Stimulated activated effector memory CD8-positive, alpha-beta T cell treated with anti-CD3 and anti-CD28 coated beads, Interleukin-12 subunit alpha, Interleukin-12 subunit beta, amount 100 ng/mL, for 72 hours (primary cell): ENCODE measurements around the gene SLC2A8.

Experiments
- ATAC-seq: fragments of 150-1000 bp; cut with Tn5 transposase; 2 replicates; pipeline ENCODE4 v1.10.0; 2021
- DNase-seq, 2 donors: peaks; one replicate each; pipeline ENCODE4 v3.0.0; 2021 to 2022; ENCODE audit warnings: low spot score in 2 of 2
- H3K27ac Mint-ChIP-seq: one replicate; pipeline ENCODE4 v1.8.0; 2022; ENCODE audit warnings: mild to moderate bottlenecking, mixed read lengths
- H3K36me3 Mint-ChIP-seq: one replicate; pipeline ENCODE4 v1.8.0; 2022; ENCODE audit warnings: mild to moderate bottlenecking, mixed read lengths
- H3K4me1 Mint-ChIP-seq: one replicate; pipeline ENCODE4 v1.8.0; 2022; ENCODE audit warnings: mixed read lengths
- H3K4me3 Mint-ChIP-seq: one replicate; pipeline ENCODE4 v1.8.0; 2022; ENCODE audit warnings: mild to moderate bottlenecking, mixed read lengths
- H3K9me3 Mint-ChIP-seq: one replicate; pipeline ENCODE4 v1.8.0; 2022; ENCODE audit warnings: mixed read lengths

The SLC2A8 gene

GRCh38 chr9:127406799-127407491 lies 10.0 kb downstream of the SLC2A8 start:
- ATAC-seq (no peak), DNase-seq (no peak)
- H3K4me1 Mint-ChIP-seq, result no peaks in the 10 kb centered on the region
- H3K36me3 Mint-ChIP-seq, result no peaks in the 10 kb centered on the region
- H3K9me3 Mint-ChIP-seq, result no peaks in the 10 kb centered on the region
- H3K27ac Mint-ChIP-seq, result no peak overlapping the region
- no peak overlapping the region for H3K4me3 Mint-ChIP-seq

- ATAC-seq (no peak), DNase-seq (no peak)
- H3K4me1 Mint-ChIP-seq, result no peaks in the 10 kb centered on the region
- H3K4me3 Mint-ChIP-seq, result no peak overlapping the region
- H3K36me3 Mint-ChIP-seq, result no peaks in the 10 kb centered on the region
- H3K27ac Mint-ChIP-seq, result no peak overlapping the region
- no peaks in the 10 kb centered on the region for H3K9me3 Mint-ChIP-seq
These were observed 10.5 kb downstream of the SLC2A8 start for GRCh38 chr9:127407492-127407843.

GRCh38 chr9:127411122-127411521 lies 14.2 kb downstream of the SLC2A8 start:
- Mint-ChIP-seq H3K36me3 (no peaks in the 10 kb centered on the region), H3K4me3 (no peak overlapping the region), H3K4me1 (no peaks in the 10 kb centered on the region), H3K27ac (no peak overlapping the region), H3K9me3 (no peaks in the 10 kb centered on the region)
- DNase-seq (no peak), ATAC-seq (no peak)

- no peaks in the 10 kb centered on the region for H3K36me3 Mint-ChIP-seq
- H3K27ac Mint-ChIP-seq, result no peak overlapping the region
- H3K4me1 Mint-ChIP-seq, result peaks cover 14% of the 10 kb centered on the region
- no peak for ATAC-seq
- H3K9me3 Mint-ChIP-seq, result no peaks in the 10 kb centered on the region
- DNase-seq, result no peak
- H3K4me3 Mint-ChIP-seq, result no peak overlapping the region
These were observed 18.2 kb downstream of the SLC2A8 start for GRCh38 chr9:127415141-127415540.

GRCh38 chr9:127415657-127416056 lies 18.7 kb downstream of the SLC2A8 start:
- H3K9me3 Mint-ChIP-seq, result no peaks in the 10 kb centered on the region
- ATAC-seq, result no peak
- no peak overlapping the region for H3K4me3 Mint-ChIP-seq
- H3K4me1 Mint-ChIP-seq, result peaks cover 14% of the 10 kb centered on the region
- no peak overlapping the region for H3K27ac Mint-ChIP-seq
- H3K36me3 Mint-ChIP-seq, result no peaks in the 10 kb centered on the region
- no peak for DNase-seq

GRCh38 chr9:127417131-127418036 lies 20.4 kb downstream of the SLC2A8 start:
- Mint-ChIP-seq H3K9me3 (no peaks in the 10 kb centered on the region), H3K27ac (no peak overlapping the region), H3K4me1 (peaks cover 16% of the 10 kb centered on the region), H3K4me3 (no peak overlapping the region), H3K36me3 (no peaks in the 10 kb centered on the region)
- ATAC-seq (no peak), DNase-seq (no peak)

- ATAC-seq (peak; percentile 80), DNase-seq (peak in 1 of 2 donors; percentile 57)
- H3K9me3 Mint-ChIP-seq, result no peaks in the 10 kb centered on the region
- H3K36me3 Mint-ChIP-seq, result no peaks in the 10 kb centered on the region
- H3K27ac Mint-ChIP-seq, result no peak overlapping the region
- H3K4me3 Mint-ChIP-seq, result no peak overlapping the region
- H3K4me1 Mint-ChIP-seq, result peaks cover 23% of the 10 kb centered on the region
These were observed 21.1 kb downstream of the SLC2A8 start for GRCh38 chr9:127418037-127418471.

GRCh38 chr9:127419348-127419747 lies 22.4 kb downstream of the SLC2A8 start:
- Mint-ChIP-seq H3K9me3 (no peaks in the 10 kb centered on the region), H3K4me1 (peaks cover 30% of the 10 kb centered on the region), H3K4me3 (no peak overlapping the region), H3K36me3 (peaks cover 8% of the 10 kb centered on the region), H3K27ac (no peak overlapping the region)
- DNase-seq (no peak), ATAC-seq (no peak)

GRCh38 chr9:127421057-127421456 lies 24.1 kb downstream of the SLC2A8 start:
- no peak overlapping the region for H3K4me3 Mint-ChIP-seq
- peaks cover 25% of the 10 kb centered on the region for H3K36me3 Mint-ChIP-seq
- no peak overlapping the region for H3K27ac Mint-ChIP-seq
- DNase-seq, result no peak
- peaks cover 41% of the 10 kb centered on the region for H3K4me1 Mint-ChIP-seq
- ATAC-seq, result no peak
- H3K9me3 Mint-ChIP-seq, result no peaks in the 10 kb centered on the region

- DNase-seq (no peak), ATAC-seq (no peak)
- H3K27ac Mint-ChIP-seq, result no peak overlapping the region
- H3K36me3 Mint-ChIP-seq, result peaks cover 37% of the 10 kb centered on the region
- peaks cover 50% of the 10 kb centered on the region for H3K4me1 Mint-ChIP-seq
- H3K4me3 Mint-ChIP-seq, result peak overlapping the region; percentile 100
- no peaks in the 10 kb centered on the region for H3K9me3 Mint-ChIP-seq
These were observed 25.3 kb downstream of the SLC2A8 start for GRCh38 chr9:127422133-127422782.

- Mint-ChIP-seq H3K4me3 (peak overlapping the region; percentile 100), H3K4me1 (peaks cover 53% of the 10 kb centered on the region), H3K36me3 (peaks cover 42% of the 10 kb centered on the region), H3K27ac (peak overlapping the region; percentile 99), H3K9me3 (no peaks in the 10 kb centered on the region)
- no peak for ATAC-seq
- DNase-seq, result no peak
These were observed 25.8 kb downstream of the SLC2A8 start for GRCh38 chr9:127422787-127423186.

GRCh38 chr9:127423476-127423933 lies 26.5 kb downstream of the SLC2A8 start:
- Mint-ChIP-seq H3K9me3 (no peaks in the 10 kb centered on the region), H3K36me3 (peaks cover 49% of the 10 kb centered on the region), H3K4me1 (peaks cover 53% of the 10 kb centered on the region), H3K27ac (peak overlapping the region; percentile 99), H3K4me3 (peak overlapping the region; percentile 100)
- no peak for ATAC-seq
- DNase-seq, result no peak

GRCh38 chr9:127423934-127424675 lies 27.1 kb downstream of the SLC2A8 start, which contains the start of gene ZNF79:
TSS of gene ZNF79 (plus strand) at chr9:127424382. CDS start at chr9:127424788, 406 bp downstream.
- no peaks in the 10 kb centered on the region for H3K9me3 Mint-ChIP-seq
- DNase-seq (peak; percentile 90 to 97), ATAC-seq (peak; percentile 84)
- H3K36me3 Mint-ChIP-seq, result peaks cover 55% of the 10 kb centered on the region
- H3K27ac Mint-ChIP-seq, result peak within 1 kb of the TSS; percentile 99
- H3K4me1 Mint-ChIP-seq, result peaks cover 54% of the 10 kb centered on the region
- peak within 1 kb of the TSS; percentile 100 for H3K4me3 Mint-ChIP-seq

GRCh38 chr9:127424676-127424999 lies 27.7 kb downstream of the SLC2A8 start:
- peak overlapping the region; percentile 99 for H3K27ac Mint-ChIP-seq
- peak overlapping the region; percentile 100 for H3K4me3 Mint-ChIP-seq
- peaks cover 55% of the 10 kb centered on the region for H3K4me1 Mint-ChIP-seq
- ATAC-seq, result peak; percentile 36
- no peak for DNase-seq
- peaks cover 61% of the 10 kb centered on the region for H3K36me3 Mint-ChIP-seq
- no peaks in the 10 kb centered on the region for H3K9me3 Mint-ChIP-seq

GRCh38 chr9:127426756-127427155 lies 29.8 kb downstream of the SLC2A8 start:
- peaks cover 82% of the 10 kb centered on the region for H3K36me3 Mint-ChIP-seq
- H3K4me1 Mint-ChIP-seq, result peaks cover 71% of the 10 kb centered on the region

More at GRCh38 chr9:127426756-127427155, 29.8 kb downstream of the SLC2A8 start:
- H3K9me3 Mint-ChIP-seq, result no peaks in the 10 kb centered on the region
- DNase-seq, result peak in 1 of 2 donors; percentile 70
- peak overlapping the region; percentile 100 for H3K4me3 Mint-ChIP-seq
- ATAC-seq, result peak; percentile 87
- H3K27ac Mint-ChIP-seq, result peak overlapping the region; percentile 99
